Mucosa of descending colon (tissue), 3 donors: ENCODE results near the gene DISP3. TPM values are rescaled to one million over a fixed set of nuclear protein-coding genes. Genes with fewer than 3 reads are reported as not detected.

Experiments
- ATAC-seq: fragments of 200-7000 bp; cut with Tn5 transposase; one replicate; pipeline ENCODE4 v1.9.1; 2020; ENCODE audit warnings: mild to moderate bottlenecking, moderate library complexity
- DNase-seq, 3 donors: peaks; one replicate each; pipeline ENCODE4 v3.0.0-alpha.2; 2020
- H3K36me3 ChIP-seq: fragments of 200-600 bp; one replicate; pipeline ENCODE4 v1.8.0; 2021; ENCODE audit warnings: low read depth, mild to moderate bottlenecking
- H3K4me1 ChIP-seq: fragments of 200-600 bp; one replicate; pipeline ENCODE4 v1.8.0; 2021; ENCODE audit warnings: low read depth, mild to moderate bottlenecking
- H3K4me3 ChIP-seq: fragments of 200-600 bp; one replicate; pipeline ENCODE4 v1.8.0; 2021; ENCODE audit warnings: mild to moderate bottlenecking
- H3K9me3 ChIP-seq: fragments of 200-600 bp; one replicate; pipeline ENCODE4 v1.8.0; 2021; ENCODE audit warnings: mild to moderate bottlenecking
- CTCF ChIP-seq: fragments of 200-600 bp; IDR thresholded peaks from one replicate; pipeline ENCODE4 v1.8.0; 2022; ENCODE audit warnings: antibody characterized with exemption, mild to moderate bottlenecking
- intact Hi-C, 2 donors: fragments of 100-400 bp; cut with DNase I in 1 of 2; cut with micrococcal nuclease in 1 of 2; formaldehyde crosslinking; loops; one replicate each; pipeline versions ENCODE4 v1.11.0 to v1.11.1; 2022; cut with DNase I, micrococcal nuclease
- total RNA-seq, 3 donors: library from RNA; stranded (reverse); fragmentation: NEBNext Ultra II Directional in 2 of 3; extraction: Animal tissue kit (Norgen Biotek cat#: 25700) in 2 of 3; gene quantifications; one replicate each; pipeline versions ENCODE4 v1.2.1 to v1.2.4, GENCODE V29; 2021 to 2023
- donor health status: DM: no; HTN: no; CAD: no; lungs with moderate emphysema.
- donor health status: DM: no; HTN: no; CAD: no.
- donor health status: DM: no; HTN: yes; CAD: no.

The DISP3 gene
- total RNA-seq, 3 donors from 2014 or later: 0.17 to 0.23 (median 0.19) TPM

- intact Hi-C loops: no loop called here
- no peak for TF ChIP-seq CTCF
- H3K4me3 ChIP-seq: no peak overlapping the region
- ATAC-seq: no peak
- H3K36me3 ChIP-seq: no peaks in the 10 kb centered on the region
- no peak for DNase-seq
- H3K4me1 ChIP-seq: no peaks in the 10 kb centered on the region
- H3K9me3 ChIP-seq: peaks cover 22% of the 10 kb centered on the region
Observed at GRCh38 chr1:11500881-11501280, 21.9 kb downstream of the DISP3 start.

GRCh38 chr1:11501491-11501897 lies 22.5 kb downstream of the DISP3 start:
- ATAC-seq (no peak), DNase-seq (no peak)
- no peak for TF ChIP-seq CTCF
- Histone ChIP-seq H3K9me3 (peaks cover 28% of the 10 kb centered on the region), H3K4me1 (no peaks in the 10 kb centered on the region), H3K36me3 (no peaks in the 10 kb centered on the region), H3K4me3 (no peak overlapping the region)
- intact Hi-C loops: no loop called here

GRCh38 chr1:11501906-11502485 lies 23.0 kb downstream of the DISP3 start:
- intact Hi-C loops: no loop called here
- no peaks in the 10 kb centered on the region for H3K4me1 ChIP-seq
- peaks cover 33% of the 10 kb centered on the region for H3K9me3 ChIP-seq
- ATAC-seq (no peak), DNase-seq (no peak)
- H3K36me3 ChIP-seq: no peaks in the 10 kb centered on the region
- H3K4me3 ChIP-seq: no peak overlapping the region
- no peak for TF ChIP-seq CTCF

- H3K9me3 ChIP-seq: peaks cover 37% of the 10 kb centered on the region
- TF ChIP-seq CTCF: no peak
- no peaks in the 10 kb centered on the region for H3K36me3 ChIP-seq
- no peak for ATAC-seq
- H3K4me1 ChIP-seq: no peaks in the 10 kb centered on the region
- H3K4me3 ChIP-seq: no peak overlapping the region
- DNase-seq: no peak
- intact Hi-C loops: no loop called here
Observed at GRCh38 chr1:11502516-11502915, 23.6 kb downstream of the DISP3 start.

DNA sequence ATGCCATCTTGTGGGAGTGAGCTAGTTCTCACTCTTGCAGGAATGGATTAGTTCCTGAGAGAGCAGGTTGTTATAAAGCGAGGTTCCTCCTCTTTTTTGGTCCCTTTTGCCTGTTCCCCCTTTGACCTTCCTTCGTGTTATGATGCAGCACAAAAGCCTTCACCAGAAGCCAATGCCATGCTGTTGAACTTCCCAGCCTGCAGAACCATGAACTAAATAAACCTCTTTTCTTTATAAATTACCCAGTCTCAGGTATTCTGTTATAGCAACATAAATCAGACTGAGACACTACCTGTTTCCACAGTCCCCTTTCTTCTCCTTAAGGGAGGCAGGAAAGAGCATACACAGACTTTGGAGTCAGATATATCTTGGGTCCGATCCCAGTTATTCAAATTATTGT lies 25.6 kb downstream of the DISP3 start:
- intact Hi-C loops: no loop called here
- H3K4me1 ChIP-seq: no peaks in the 10 kb centered on the region
- ATAC-seq: no peak
- DNase-seq: no peak
- H3K36me3 ChIP-seq: no peaks in the 10 kb centered on the region
- H3K9me3 ChIP-seq: peaks cover 37% of the 10 kb centered on the region
- no peak overlapping the region for H3K4me3 ChIP-seq
- TF ChIP-seq CTCF: no peak
